Stimulated activated CD8-positive, alpha-beta memory T cell treated with anti-CD3 and anti-CD28 coated beads, Interleukin-7, amount 100 ng/mL, for 1 hour (primary cell): Measurements from ENCODE around the gene DHX30.
"Not testable (repeated sequence)": the region's sequence is repeated elsewhere in the genome, so short reads cannot be mapped to it uniquely, and the experiment has no call there.

Experiments
- DNase-seq, 2 donors: peaks; one replicate each; pipeline ENCODE4 v3.0.0-alpha.2; 2020; ENCODE audit warnings: low read depth in 2 of 2

DHX30 gene

DNA sequence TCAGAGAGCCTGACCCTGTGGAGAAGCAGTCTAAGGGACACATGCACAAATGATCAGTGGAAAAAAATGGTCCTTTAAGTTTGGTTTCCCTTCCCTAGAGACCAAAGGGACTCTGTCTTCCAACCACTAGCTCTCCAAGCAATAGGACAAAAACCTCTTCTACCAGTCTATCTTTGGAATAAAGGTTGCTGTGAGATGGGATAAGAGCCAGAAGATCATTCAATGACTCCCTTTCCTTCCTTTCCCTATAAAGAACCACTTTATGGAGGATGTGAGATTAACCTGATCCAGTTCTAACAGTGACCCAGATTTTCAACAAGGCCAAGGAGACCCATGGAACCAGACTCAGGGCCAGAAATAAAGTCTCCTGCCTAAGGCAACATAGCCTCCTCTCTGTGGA, 74.8 kb downstream of the DHX30 start:
- no peak for DNase-seq

DNA sequence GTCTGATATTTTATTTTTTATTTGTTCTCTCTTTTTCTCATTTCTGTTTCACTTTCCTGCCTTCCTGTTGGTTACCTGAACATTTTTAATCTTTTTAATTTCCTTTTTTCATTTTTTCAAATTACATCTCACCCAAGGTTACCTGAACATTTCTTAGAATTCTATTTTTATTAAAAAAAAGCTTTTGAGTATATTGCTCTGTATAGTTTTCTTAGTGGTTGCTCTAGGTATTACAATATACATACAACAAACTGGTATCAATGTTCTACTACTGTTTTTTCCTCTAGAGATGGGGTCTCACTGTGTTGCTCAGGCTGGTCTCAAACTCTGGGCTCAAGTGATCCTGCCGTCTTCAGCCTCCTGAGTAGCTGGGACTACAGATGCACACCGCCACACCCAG, 79.4 kb downstream of the DHX30 start:
- no peak for DNase-seq

DNA sequence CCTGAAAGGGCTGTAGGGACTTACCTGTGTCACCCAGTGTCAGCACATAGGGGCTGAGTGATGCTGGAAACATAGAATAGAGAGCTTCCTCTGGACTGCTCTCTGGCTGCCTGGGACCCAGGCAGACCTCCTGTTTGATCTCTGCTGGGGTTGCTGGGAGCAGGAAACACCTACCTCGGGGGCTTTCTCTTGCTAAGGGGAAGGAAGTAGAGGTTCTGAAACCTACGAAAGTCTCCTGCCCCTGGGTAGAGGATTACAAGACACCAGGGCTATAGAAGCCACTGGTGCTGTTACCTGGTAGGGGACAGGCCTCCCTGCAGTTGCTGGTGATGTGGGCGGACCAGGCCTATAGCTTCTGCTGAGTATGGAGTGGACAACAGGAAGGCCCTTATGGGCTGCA, 81.7 kb downstream of the DHX30 start:
- DNase-seq: no peak

DNA sequence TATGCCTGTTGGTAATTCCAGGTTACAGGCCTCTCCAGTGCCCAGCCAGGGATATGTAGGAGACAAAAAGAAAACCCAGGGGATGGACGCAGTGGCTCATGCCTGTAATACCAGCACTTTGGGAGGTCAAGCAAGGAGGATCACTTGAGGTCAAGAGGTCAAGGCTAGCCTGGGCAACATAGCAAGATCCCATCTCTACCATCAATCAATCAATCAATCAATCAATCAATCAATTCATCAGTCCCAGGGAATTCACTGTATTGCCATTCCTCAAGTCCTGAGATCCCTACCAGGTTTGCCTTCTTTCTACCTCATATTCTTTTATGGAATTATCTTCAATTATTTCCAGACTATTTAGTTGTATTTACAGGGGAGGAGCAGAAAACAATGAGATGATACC, 82.2 kb downstream of the DHX30 start:
- DNase-seq: no peak

DNA sequence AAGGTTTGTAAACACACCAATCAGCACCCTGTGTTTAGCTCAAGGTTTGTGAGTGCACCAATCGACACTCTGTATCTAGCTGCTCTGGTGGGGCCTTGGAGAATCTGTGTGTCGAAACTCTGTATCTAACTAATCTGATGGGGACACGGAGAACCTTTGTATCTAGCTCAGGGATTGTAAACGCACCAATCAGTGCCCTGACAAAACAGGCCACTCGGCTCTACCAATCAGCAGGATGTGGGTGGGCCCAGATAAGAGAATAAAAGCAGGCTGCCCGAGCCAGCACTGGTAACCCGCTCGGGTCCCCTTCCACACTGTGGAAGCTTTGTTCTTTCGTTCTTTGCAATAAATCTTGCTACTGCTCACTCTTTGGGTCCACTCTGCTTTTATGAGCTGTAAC, 85.1 kb downstream of the DHX30 start:
- DNase-seq: not testable (repeated sequence)

DNA sequence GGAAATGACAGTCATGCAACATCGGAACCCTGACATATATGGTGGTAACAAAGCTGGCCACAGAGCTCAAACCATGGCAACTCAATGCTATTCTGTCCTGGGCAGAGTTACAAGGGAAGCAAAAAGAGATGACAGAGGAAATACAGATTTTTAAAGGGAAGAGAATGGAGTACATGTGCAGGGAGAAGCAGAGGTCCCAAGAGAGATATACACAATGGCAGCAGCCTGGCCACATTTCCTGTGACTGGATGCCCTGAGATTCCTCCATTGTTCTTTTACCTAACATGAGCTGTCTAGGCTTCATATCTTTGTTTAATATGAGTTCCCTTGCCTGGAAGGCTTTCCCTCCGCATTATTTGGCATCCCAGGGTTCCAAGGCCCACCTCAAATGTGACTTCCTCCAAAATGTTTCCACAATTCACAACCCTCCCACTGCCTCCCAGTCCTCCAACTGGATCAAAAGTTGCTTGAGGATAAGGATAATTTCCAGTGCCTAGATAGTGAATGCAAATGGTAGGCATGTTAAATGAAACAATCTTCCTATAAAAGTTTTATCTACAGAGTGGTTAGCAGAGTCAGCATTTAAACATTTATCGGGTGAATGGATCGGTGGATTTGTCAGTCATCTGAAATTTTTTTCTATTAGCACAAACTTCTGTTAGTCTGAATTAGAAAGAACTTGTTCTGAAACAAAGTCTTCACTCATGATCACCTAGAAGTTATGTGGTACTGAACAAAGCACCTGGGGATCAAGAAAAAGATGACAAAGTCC, 86.2 kb downstream of the DHX30 start:
- DNase-seq: no peak

DNA sequence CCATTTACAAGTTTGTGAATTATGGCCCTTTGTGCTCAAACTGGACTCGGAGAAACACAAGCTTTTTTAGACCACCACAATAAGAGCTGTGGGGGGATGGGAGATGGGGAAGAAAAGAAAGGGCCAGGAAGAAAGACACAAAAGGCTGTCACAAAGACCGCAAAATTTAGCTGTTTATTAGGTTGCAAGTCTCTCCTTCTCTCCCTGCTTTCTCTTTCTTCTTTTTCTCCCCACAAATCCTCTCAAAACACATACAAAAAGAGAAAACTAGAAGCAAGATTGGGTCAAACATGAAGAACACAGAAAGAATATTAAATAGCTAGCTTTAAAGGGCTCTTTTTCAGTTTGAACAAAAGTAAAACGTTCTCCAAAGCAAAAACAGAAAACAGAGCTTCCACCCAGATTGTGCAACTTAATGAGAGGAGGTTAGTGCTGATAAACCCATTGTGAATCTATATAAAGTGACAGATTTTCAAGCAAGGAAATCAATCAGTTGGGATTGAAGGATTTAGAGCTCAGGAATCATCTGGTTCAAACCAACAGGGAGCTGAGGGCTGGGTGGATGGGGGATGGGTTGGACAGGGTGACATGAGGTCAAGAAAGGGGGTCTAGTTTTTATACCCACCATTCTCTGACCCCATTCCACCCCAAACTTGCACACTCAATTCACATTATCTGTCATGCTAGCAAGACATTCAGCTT, 87.3 kb downstream of the DHX30 start:
- DNase-seq: no peak

DNA sequence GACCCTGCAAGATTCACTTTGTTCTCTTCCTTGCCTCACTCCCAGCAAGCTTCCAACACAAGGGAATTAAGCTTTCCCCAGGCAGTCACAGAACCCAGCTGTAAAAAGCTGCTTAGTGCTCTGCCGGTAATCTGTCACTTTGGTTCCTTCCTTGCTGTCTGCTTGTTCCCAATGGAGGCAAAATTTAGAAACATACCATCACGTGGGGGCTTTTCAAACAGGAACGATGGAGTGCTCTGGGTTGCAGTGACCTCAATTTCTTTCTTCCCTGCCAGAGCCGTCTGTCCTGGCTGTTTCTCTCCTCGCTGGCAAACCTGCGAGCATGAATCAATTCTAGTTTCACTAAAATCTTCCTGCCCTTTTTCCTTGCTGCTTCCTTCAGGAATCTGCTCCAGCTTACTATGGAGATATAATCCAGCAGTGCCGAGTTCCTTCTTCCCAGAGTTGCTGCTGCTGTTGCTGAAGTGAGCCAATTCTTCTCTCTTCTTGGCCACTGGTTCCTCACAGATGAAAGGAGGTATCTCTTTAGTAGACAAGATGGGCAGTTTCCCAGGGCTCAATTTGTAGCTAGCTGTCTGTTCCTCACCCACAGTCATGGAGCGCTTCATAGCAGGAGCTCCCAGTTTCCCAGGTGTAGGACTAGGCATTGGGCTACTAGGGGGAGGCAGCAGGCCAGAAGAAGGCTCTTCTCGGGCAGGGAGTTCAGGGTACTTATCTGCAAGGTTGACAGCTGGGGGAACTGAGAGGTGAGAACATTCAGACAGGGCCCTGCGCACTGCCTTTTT, 88.1 kb downstream of the DHX30 start:
- no peak for DNase-seq

DNA sequence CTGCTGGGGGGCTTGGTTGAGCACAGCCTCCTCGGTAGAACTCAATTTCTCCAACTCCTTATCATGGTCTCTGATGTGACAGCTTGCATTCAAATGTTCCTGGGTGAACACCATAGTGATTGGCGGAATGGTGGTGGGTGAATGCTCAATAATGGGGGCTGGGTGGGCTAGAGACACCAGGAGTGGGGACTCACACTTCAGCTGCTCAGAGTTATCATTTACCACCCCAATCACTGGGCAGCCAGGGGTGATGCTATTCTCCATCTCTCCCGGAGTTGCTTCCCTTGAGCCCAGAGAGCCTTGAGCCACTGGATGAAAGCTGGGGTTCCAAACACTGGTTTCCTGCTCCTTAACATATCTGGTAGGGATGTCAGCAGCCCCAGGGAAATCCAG, 88.7 kb downstream of the DHX30 start:
- DNase-seq: no peak

DNA sequence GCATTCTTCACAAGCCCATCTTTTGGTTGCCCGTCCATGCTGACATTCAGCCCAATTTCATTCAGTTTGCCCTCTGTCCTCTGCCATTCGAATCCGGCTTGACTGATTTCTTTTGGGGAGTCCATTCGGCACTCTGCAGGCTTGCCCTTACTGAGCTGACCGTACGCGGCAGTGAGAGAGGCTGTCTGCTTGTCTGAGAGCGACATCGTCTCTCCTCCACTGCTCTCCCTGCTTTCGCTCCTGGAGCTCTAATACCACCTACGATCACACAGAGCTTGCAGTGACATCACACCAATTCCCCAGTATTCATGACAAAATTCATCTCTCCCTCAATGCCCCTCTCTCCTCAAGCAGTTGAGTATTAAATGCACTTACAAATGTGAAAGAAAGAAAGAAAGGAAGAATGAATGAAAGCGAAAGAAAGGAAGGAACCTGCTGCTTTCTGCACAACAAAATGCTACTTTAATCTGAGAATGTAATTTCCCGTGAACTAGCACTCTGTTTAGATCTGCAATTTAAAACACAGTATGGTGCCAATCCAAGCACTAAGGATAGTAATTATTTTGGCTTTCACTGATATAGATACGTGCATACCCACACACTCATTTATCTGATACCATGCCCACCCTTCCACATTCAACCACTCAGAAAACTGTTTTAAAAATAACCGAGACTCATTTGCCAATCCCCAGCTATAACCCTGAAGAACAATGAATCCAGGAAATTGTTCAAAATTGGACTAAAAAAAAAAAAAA, 89.5 kb downstream of the DHX30 start:
- DNase-seq: no peak

DNA sequence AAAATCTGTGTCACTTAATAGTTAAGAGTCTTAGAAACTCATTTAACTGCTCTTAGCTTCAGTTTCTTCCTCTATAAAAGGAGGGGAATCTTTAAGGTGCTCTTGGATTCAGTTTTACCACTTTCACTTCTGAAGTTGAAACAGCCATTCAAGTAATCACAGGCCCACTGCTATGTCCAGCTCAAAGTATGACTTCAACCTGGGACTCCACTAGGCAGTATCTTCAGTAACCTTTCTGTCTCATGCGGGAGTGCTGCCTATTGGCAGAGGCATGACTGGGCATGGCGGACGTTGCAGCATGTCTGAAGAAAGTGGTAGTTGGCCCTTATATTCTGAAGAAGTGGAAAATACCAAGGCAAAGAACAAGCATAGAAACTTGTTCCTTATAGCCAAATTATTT, 92.3 kb downstream of the DHX30 start:
- no peak for DNase-seq

DNA sequence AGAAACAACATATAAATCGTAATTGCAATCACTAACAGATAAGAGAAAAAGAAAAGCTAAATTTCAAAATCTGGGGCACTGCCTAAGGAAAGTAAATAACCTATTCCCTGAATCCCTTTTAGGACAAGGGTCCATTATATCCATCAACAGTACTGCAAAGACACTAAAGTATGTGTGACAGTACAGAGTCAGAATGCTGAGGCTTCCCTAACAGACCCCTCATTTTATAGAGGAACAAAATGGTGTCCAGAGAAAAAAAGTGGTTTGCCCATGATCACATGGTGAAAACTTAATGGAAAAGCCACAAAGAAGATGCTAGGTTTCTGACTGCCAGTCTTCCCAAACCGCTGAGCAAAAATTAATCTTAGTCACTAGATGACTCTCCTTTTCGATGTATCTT, 93.8 kb downstream of the DHX30 start:
- no peak for DNase-seq

DNA sequence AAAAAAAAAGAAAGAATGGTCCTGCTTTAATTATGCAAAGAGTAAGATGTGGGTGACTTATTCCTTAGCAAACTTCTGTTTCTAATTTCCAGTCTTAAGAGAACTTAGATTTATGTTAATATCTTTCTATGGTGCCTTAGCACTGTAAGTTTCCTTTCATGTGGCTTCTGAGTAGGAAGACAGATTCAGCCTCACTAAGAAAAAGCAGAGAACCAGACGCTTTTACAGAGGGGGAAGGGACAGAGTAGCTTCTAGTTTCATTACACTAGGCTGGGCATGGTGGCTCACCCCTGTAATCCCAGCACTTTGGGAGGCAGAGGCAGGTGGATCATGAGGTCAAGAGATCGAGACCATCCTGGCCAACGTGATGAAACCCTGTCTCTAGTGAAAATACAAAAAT, 95.0 kb downstream of the DHX30 start:
- no peak for DNase-seq

DNA sequence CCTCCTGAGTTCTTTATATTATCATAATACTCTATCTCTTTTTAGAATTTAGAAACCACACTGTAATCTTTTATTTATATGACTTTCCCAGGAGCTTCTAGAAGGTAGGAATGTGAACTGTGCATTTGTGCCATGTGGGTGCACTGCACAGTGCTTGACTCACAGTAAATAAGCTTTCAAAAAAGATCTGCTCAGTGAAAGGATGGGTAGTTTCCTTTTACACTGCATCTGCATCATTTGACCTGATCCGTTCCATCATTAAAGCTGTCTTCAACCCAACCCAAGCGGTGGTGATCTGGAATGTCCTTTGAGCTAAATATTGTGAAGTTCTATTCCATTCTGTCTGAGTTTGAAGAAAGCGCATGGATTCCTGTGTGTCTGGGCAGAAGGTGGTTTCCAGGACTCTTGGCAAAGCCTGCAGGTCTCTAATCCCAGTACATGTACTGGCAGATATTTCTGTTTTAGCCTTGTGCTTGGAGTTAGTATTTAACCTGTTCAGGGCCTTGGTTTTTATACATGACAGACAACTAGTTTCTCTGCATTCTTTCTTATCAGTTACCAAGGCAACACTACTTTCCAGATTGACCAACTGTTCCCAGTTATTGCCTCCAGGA, 96.7 kb downstream of the DHX30 start:
- DNase-seq: no peak
